Liver (tissue), 9 donors: ENCODE results near the gene SNU13. TPM values are rescaled to one million over a fixed set of nuclear protein-coding genes. Genes with fewer than 3 reads are reported as not detected.

Source experiments
- DNase-seq: peaks from one replicate; pipeline ENCODE4 v3.0.0-alpha.2; 2017; ENCODE audit warnings: low spot score
- H3K27ac ChIP-seq, 2 donors: one replicate each; pipeline ENCODE4 v1.7.0; 2013; ENCODE audit warnings: inconsistent platforms in 2 of 2, low read length in 2 of 2, control low read depth in 1 of 2, low read depth in 1 of 2, mild to moderate bottlenecking in 1 of 2
- H3K27me3 ChIP-seq, 4 donors: one replicate each; pipeline versions ENCODE4 v1.6.1 to v1.7.0; 2013; ENCODE audit warnings: low read length in 3 of 4, inconsistent platforms in 1 of 4, mild to moderate bottlenecking in 1 of 4, moderate library complexity in 1 of 4; ENCODE audit not compliant: control insufficient read depth in 4 of 4, insufficient read depth in 4 of 4
- H3K36me3 ChIP-seq, 4 donors: one replicate each; pipeline versions ENCODE4 v1.6.1 to v1.7.0; 2013; ENCODE audit warnings: low read length in 3 of 4, mild to moderate bottlenecking in 3 of 4, low read depth in 1 of 4, moderate library complexity in 1 of 4; ENCODE audit not compliant: control insufficient read depth in 4 of 4, insufficient read depth in 3 of 4
- H3K4me1 ChIP-seq, 4 donors: one replicate each; pipeline versions ENCODE4 v1.6.1 to v1.7.0; 2013; ENCODE audit warnings: low read length in 3 of 4, mild to moderate bottlenecking in 3 of 4, moderate library complexity in 1 of 4; ENCODE audit not compliant: control insufficient read depth in 4 of 4, insufficient read depth in 4 of 4
- H3K4me3 ChIP-seq, 3 donors: one replicate each; pipeline versions ENCODE4 v1.6.1 to v1.7.0; 2013; ENCODE audit warnings: low read length in 3 of 3, control low read depth in 1 of 3, low read depth in 1 of 3, mild to moderate bottlenecking in 1 of 3
- H3K9ac ChIP-seq, 2 donors: one replicate each; pipeline ENCODE4 v1.7.0; 2013; ENCODE audit warnings: low read length in 2 of 2, mild to moderate bottlenecking in 2 of 2, moderate library complexity in 2 of 2, control low read depth in 1 of 2, low read depth in 1 of 2
- H3K9me3 ChIP-seq, 4 donors: one replicate each; pipeline versions ENCODE4 v1.6.1 to v1.7.0; 2013; ENCODE audit warnings: low read length in 3 of 4; ENCODE audit not compliant: control insufficient read depth in 4 of 4
- EGR1 ChIP-seq, 2 donors: IDR thresholded peaks; 2 replicates each; pipeline ENCODE4 v1.6.1; 2016 to 2018; ENCODE audit warnings: antibody characterized with exemption in 2 of 2, low read depth in 2 of 2
- FOXA1 ChIP-seq: IDR thresholded peaks from 2 replicates; pipeline ENCODE4 v1.6.1; 2016; ENCODE audit warnings: antibody characterized with exemption
- FOXA2 ChIP-seq: IDR thresholded peaks from 2 replicates; pipeline ENCODE4 v1.6.1; 2016; ENCODE audit warnings: antibody characterized with exemption
- GABPA ChIP-seq, 2 donors: IDR thresholded peaks in 1 of 2; conservative IDR thresholded peaks in 1 of 2; 2 replicates each; pipeline ENCODE4 v1.6.1; 2016; ENCODE audit warnings: antibody characterized with exemption in 2 of 2, mild to moderate bottlenecking in 1 of 2, moderate library complexity in 1 of 2
- HNF4A ChIP-seq, 2 donors: conservative IDR thresholded peaks; 2 replicates each; pipeline ENCODE4 v1.6.1; 2016; ENCODE audit warnings: antibody characterized with exemption in 2 of 2, mild to moderate bottlenecking in 2 of 2
- HNF4G ChIP-seq: IDR thresholded peaks from 2 replicates; pipeline ENCODE4 v1.6.1; 2016; ENCODE audit warnings: antibody characterized with exemption
- JUND ChIP-seq, 2 donors: IDR thresholded peaks; 2 replicates each; pipeline ENCODE4 v1.6.1; 2016; ENCODE audit warnings: antibody characterized with exemption in 2 of 2
- RAD21 ChIP-seq, 2 donors: IDR thresholded peaks; 2 replicates each; pipeline ENCODE4 v1.6.1; 2016; ENCODE audit warnings: antibody characterized with exemption in 2 of 2, mild to moderate bottlenecking in 2 of 2
- RXRA ChIP-seq, 2 donors: IDR thresholded peaks; 2 replicates each; pipeline ENCODE4 v1.6.1; 2017 to 2018; ENCODE audit warnings: antibody characterized with exemption in 2 of 2, mild to moderate bottlenecking in 1 of 2
- SP1 ChIP-seq: IDR thresholded peaks from 2 replicates; pipeline ENCODE4 v1.6.1; 2018; ENCODE audit warnings: antibody characterized with exemption, mild to moderate bottlenecking
- TAF1 ChIP-seq: conservative IDR thresholded peaks from 2 replicates; pipeline ENCODE4 v1.6.1; 2016; ENCODE audit warnings: antibody characterized with exemption, mild to moderate bottlenecking
- YY1 ChIP-seq: IDR thresholded peaks from 2 replicates; pipeline ENCODE4 v1.6.1; 2016; ENCODE audit warnings: antibody characterized with exemption, mild to moderate bottlenecking
- WGBS: extraction: QIAGEN DNeasy Blood & Tissue Kit; methylation state at CpG from one replicate; pipeline ENCODE4 v1.1.7; 2013; 5-methylcytosine and 5-hydroxymethylcytosine counted together
- polyA plus RNA-seq, 2 donors: library from polyadenylated mRNA; stranded (reverse) in 1 of 2; unstranded in 1 of 2; fragments of 200-250 nt in 1 of 2; fragments of >200 nt in 1 of 2; fragmentation: Nextera tagmentation in 1 of 2; extraction: Ambion mirVana in 1 of 2; gene quantifications; one replicate each; pipeline versions ENCODE4 v1.2.1 to v1.2.3, GENCODE V29; 2013 to 2015
- total RNA-seq, 2 donors: library from RNA; depleted of rRNA; stranded (reverse); fragments of >200 nt; gene quantifications; one replicate each; pipeline ENCODE4 v1.2.3, GENCODE V29; 2014
- TF ChIP-seq, protein P1 (sequence below): IDR thresholded peaks from 2 replicates; pipeline ENCODE4 v1.6.1; 2016; ENCODE audit warnings: antibody characterized with exemption
- TF ChIP-seq, protein P2 (sequence below): fragments of 150-350 bp; IDR thresholded peaks from 2 replicates; pipeline ENCODE4 v1.5.1; 2017; ENCODE audit warnings: improper control_type of control experiment, low read depth, low read length; ENCODE audit not compliant: missing input control
- TF ChIP-seq, protein P3 (sequence below): IDR thresholded peaks from 2 replicates; pipeline ENCODE4 v1.6.1; 2016; ENCODE audit warnings: antibody characterized with exemption, mild to moderate bottlenecking
- TF ChIP-seq, protein P4 (sequence below): IDR thresholded peaks from 2 replicates; pipeline ENCODE4 v1.6.1; 2016; ENCODE audit warnings: antibody characterized with exemption
- TF ChIP-seq, protein P5 (sequence below): IDR thresholded peaks from 2 replicates; pipeline ENCODE4 v1.6.1; 2016; ENCODE audit warnings: antibody characterized with exemption
- donor health status: healthy.
- donor health status: healthy.
- donor health status: healthy.
- donor health status: healthy.
- donor health status: healthy.

SNU13 gene
- total and polyA plus RNA-seq, 4 donors = 22.3 to 104 (median 43.9) TPM

DNA sequence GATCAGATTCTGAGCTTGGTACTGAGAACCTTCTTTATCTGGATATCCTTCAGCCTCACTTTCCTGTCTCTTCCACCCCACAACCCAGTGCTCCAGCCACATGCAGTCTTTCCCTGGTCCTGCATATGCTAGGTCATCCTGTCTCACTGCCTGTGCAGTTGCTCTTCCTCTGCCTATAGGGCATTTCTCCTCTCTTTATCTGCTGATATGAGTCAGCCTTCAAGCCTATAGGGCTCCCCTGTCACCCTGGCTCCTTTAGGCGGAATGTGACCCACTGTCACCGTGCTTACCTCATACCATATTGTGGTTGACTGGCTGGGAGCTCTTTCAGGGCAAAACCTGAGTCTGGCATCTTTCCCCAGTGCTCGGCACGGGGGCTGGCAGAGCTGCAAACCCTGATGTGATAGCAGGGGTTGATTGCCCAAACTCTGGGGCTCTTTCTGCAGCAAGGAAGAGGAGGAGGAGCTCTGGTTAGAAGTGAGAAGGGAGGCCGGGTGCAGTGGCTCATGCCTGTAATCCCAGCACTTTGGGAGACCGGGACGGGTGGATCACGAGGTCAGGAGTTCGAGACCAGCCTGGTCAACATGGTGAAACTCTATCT is 36.9 kb upstream of the SNU13 start:
- Histone ChIP-seq H3K27ac (no peak overlapping the region), H3K36me3 (no peaks in the 10 kb centered on the region), H3K9ac (no peak overlapping the region), H3K4me1 (no peaks in the 10 kb centered on the region), H3K27me3 (no peaks in the 10 kb centered on the region), H3K4me3 (no peak overlapping the region), H3K9me3 (no peaks in the 10 kb centered on the region)
- 91% methylated on average over 9 of the region's 9 CpGs for WGBS
- TF ChIP-seq TAF1 (no peak), HNF4G (no peak), RAD21 (IDR thresholded peaks at IDR 0.05) (no peak), JUND (IDR thresholded peaks at IDR 0.05) (no peak), FOXA2 (no peak), YY1 (no peak), SP1 (no peak), HNF4A (conservative IDR thresholded peaks at IDR 0.05) (no peak), EGR1 (IDR thresholded peaks at IDR 0.05; ENCODE audit: low read depth in 2 of 2) (no peak), FOXA1 (no peak), RXRA (IDR thresholded peaks at IDR 0.05) (no peak), GABPA (IDR thresholded peaks at IDR 0.05 in 1 of 2, conservative IDR thresholded peaks at IDR 0.05 in 1 of 2) (no peak)
- TF ChIP-seq, protein P1, sequence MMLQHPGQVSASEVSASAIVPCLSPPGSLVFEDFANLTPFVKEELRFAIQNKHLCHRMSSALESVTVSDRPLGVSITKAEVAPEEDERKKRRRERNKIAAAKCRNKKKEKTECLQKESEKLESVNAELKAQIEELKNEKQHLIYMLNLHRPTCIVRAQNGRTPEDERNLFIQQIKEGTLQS = no peak
- TF ChIP-seq, protein P2, sequence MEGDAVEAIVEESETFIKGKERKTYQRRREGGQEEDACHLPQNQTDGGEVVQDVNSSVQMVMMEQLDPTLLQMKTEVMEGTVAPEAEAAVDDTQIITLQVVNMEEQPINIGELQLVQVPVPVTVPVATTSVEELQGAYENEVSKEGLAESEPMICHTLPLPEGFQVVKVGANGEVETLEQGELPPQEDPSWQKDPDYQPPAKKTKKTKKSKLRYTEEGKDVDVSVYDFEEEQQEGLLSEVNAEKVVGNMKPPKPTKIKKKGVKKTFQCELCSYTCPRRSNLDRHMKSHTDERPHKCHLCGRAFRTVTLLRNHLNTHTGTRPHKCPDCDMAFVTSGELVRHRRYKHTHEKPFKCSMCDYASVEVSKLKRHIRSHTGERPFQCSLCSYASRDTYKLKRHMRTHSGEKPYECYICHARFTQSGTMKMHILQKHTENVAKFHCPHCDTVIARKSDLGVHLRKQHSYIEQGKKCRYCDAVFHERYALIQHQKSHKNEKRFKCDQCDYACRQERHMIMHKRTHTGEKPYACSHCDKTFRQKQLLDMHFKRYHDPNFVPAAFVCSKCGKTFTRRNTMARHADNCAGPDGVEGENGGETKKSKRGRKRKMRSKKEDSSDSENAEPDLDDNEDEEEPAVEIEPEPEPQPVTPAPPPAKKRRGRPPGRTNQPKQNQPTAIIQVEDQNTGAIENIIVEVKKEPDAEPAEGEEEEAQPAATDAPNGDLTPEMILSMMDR = no peak
- TF ChIP-seq, protein P3, sequence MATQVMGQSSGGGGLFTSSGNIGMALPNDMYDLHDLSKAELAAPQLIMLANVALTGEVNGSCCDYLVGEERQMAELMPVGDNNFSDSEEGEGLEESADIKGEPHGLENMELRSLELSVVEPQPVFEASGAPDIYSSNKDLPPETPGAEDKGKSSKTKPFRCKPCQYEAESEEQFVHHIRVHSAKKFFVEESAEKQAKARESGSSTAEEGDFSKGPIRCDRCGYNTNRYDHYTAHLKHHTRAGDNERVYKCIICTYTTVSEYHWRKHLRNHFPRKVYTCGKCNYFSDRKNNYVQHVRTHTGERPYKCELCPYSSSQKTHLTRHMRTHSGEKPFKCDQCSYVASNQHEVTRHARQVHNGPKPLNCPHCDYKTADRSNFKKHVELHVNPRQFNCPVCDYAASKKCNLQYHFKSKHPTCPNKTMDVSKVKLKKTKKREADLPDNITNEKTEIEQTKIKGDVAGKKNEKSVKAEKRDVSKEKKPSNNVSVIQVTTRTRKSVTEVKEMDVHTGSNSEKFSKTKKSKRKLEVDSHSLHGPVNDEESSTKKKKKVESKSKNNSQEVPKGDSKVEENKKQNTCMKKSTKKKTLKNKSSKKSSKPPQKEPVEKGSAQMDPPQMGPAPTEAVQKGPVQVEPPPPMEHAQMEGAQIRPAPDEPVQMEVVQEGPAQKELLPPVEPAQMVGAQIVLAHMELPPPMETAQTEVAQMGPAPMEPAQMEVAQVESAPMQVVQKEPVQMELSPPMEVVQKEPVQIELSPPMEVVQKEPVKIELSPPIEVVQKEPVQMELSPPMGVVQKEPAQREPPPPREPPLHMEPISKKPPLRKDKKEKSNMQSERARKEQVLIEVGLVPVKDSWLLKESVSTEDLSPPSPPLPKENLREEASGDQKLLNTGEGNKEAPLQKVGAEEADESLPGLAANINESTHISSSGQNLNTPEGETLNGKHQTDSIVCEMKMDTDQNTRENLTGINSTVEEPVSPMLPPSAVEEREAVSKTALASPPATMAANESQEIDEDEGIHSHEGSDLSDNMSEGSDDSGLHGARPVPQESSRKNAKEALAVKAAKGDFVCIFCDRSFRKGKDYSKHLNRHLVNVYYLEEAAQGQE = no peak
- TF ChIP-seq, protein P4, sequence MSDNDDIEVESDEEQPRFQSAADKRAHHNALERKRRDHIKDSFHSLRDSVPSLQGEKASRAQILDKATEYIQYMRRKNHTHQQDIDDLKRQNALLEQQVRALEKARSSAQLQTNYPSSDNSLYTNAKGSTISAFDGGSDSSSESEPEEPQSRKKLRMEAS = no peak
- TF ChIP-seq, protein P5, sequence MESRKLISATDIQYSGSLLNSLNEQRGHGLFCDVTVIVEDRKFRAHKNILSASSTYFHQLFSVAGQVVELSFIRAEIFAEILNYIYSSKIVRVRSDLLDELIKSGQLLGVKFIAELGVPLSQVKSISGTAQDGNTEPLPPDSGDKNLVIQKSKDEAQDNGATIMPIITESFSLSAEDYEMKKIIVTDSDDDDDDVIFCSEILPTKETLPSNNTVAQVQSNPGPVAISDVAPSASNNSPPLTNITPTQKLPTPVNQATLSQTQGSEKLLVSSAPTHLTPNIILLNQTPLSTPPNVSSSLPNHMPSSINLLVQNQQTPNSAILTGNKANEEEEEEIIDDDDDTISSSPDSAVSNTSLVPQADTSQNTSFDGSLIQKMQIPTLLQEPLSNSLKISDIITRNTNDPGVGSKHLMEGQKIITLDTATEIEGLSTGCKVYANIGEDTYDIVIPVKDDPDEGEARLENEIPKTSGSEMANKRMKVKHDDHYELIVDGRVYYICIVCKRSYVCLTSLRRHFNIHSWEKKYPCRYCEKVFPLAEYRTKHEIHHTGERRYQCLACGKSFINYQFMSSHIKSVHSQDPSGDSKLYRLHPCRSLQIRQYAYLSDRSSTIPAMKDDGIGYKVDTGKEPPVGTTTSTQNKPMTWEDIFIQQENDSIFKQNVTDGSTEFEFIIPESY = no peak
- no peak for DNase-seq
